ENCODE results near the gene RABGEF1.
"Not testable (repeated sequence)": the region's sequence is repeated elsewhere in the genome, so short reads cannot be mapped to it uniquely, and the experiment has no call there.

The RABGEF1 gene

GRCh38 chr7:66740302-66740979, at the start of gene RABGEF1:
RABGEF1 (plus strand) TSS chr7:66740733; CDS start chr7:66771900, 31,167 bp downstream.
- DNase-seq, result peak; percentile 97 to 98

GRCh38 chr7:66693331-66693730, 47.2 kb upstream of the RABGEF1 start:
- no peak for DNase-seq

- no peak for DNase-seq
These were observed 46.2 kb upstream of the RABGEF1 start for GRCh38 chr7:66694286-66694685.

- not testable (repeated sequence) for DNase-seq
These were observed 45.1 kb upstream of the RABGEF1 start for GRCh38 chr7:66695417-66695816.

GRCh38 chr7:66696134-66696533, 44.4 kb upstream of the RABGEF1 start:
- DNase-seq, result not testable (repeated sequence)

- no peak for DNase-seq
These were observed 43.8 kb upstream of the RABGEF1 start for GRCh38 chr7:66696774-66697191.

GRCh38 chr7:66697449-66698438, 42.8 kb upstream of the RABGEF1 start:
- no peak for DNase-seq

GRCh38 chr7:66698652-66699205, 41.8 kb upstream of the RABGEF1 start:
- no peak for DNase-seq

GRCh38 chr7:66699998-66700397, 40.5 kb upstream of the RABGEF1 start:
- no peak for DNase-seq

- no peak for DNase-seq
These were observed 39.9 kb upstream of the RABGEF1 start for GRCh38 chr7:66700633-66701131.

GRCh38 chr7:66707825-66708224, 32.7 kb upstream of the RABGEF1 start:
- DNase-seq, result no peak

- DNase-seq, result not testable (repeated sequence)
These were observed 29.8 kb upstream of the RABGEF1 start for GRCh38 chr7:66710752-66711151.

- DNase-seq, result no peak
These were observed 26.8 kb upstream of the RABGEF1 start for GRCh38 chr7:66713687-66714086.

- DNase-seq, result not testable (repeated sequence)
These were observed 23.9 kb upstream of the RABGEF1 start for GRCh38 chr7:66716634-66717033.

GRCh38 chr7:66720561-66720960, 20.0 kb upstream of the RABGEF1 start:
- no peak for DNase-seq

GRCh38 chr7:66725843-66726242, 14.7 kb upstream of the RABGEF1 start:
- no peak for DNase-seq

- DNase-seq, result no peak
These were observed 13.5 kb upstream of the RABGEF1 start for GRCh38 chr7:66727058-66727457.

- DNase-seq, result no peak
These were observed 12.0 kb upstream of the RABGEF1 start for GRCh38 chr7:66728571-66728970.

- no peak for DNase-seq
These were observed 11.3 kb upstream of the RABGEF1 start for GRCh38 chr7:66729274-66729673.

GRCh38 chr7:66731986-66732385, 8.5 kb upstream of the RABGEF1 start:
- DNase-seq, result no peak

- no peak for DNase-seq
These were observed 8.1 kb upstream of the RABGEF1 start for GRCh38 chr7:66732439-66732838.

GRCh38 chr7:66734006-66734405, 6.5 kb upstream of the RABGEF1 start:
- no peak for DNase-seq

GRCh38 chr7:66735154-66735553, 5.4 kb upstream of the RABGEF1 start:
- no peak for DNase-seq
